B cell (primary cell): ENCODE measurements around the gene DDI2.

ENCODE experiments used
- EZH2 ChIP-seq: IDR thresholded peaks from 2 replicates; pipeline ENCODE4 v1.6.1; 2012; ENCODE audit warnings: borderline replicate concordance, low read depth, mild to moderate bottlenecking, moderate library complexity, low read length; ENCODE audit not compliant: insufficient read depth, poor library complexity, severe bottlenecking
- TF ChIP-seq, protein P1 (sequence below): fragments of 200-600 bp; IDR thresholded peaks from one replicate; pipeline ENCODE4 v1.8.0; 2022; ENCODE audit warnings: antibody characterized with exemption, mild to moderate bottlenecking

DNA sequence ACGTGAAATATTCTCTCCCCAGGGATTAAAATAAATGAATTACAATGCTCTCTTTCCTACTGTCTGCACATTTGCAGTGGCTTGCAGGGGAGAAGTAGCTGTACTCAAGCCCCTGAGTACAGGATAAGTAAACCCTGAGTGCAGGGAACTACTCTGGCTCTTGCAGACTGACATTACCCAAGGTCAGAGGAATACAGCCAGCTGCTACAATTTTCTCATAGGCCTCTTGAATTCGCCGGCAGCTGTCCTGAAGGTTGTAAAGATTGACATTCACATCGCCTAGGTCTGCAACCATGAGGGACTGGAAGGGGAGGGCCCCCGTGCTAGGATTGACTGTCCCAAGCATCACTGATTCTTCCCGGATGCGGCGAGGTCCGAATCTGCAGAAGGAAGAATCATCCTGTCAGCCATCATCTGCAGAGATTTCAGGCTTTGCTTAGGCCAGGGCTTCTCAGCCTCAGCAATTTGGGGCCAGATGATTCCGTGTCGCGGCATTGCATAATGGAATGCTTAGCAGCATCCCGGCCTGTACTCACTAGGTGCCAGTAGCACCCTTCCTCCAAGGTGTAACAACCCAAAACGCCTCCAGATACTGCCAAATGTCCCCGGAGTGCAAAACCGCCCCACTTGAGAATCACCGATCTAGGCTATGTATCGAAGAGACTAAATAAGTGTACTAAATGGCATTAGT is 34.1 kb upstream of the DDI2 start:
- TF ChIP-seq, protein P1, sequence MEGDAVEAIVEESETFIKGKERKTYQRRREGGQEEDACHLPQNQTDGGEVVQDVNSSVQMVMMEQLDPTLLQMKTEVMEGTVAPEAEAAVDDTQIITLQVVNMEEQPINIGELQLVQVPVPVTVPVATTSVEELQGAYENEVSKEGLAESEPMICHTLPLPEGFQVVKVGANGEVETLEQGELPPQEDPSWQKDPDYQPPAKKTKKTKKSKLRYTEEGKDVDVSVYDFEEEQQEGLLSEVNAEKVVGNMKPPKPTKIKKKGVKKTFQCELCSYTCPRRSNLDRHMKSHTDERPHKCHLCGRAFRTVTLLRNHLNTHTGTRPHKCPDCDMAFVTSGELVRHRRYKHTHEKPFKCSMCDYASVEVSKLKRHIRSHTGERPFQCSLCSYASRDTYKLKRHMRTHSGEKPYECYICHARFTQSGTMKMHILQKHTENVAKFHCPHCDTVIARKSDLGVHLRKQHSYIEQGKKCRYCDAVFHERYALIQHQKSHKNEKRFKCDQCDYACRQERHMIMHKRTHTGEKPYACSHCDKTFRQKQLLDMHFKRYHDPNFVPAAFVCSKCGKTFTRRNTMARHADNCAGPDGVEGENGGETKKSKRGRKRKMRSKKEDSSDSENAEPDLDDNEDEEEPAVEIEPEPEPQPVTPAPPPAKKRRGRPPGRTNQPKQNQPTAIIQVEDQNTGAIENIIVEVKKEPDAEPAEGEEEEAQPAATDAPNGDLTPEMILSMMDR: no peak
- no peak for TF ChIP-seq EZH2
